Left hindlimb (tissue), 1 donor: ENCODE measurements around the gene KIAA1191.
"Not testable (repeated sequence)": the region's sequence is repeated elsewhere in the genome, so short reads cannot be mapped to it uniquely, and the experiment has no call there.

Source experiments
- DNase-seq: peaks from one replicate; pipeline ENCODE4 v3.0.0-alpha.2; 2018

The KIAA1191 gene

GRCh38 chr5:176361437-176362232, at the start of gene KIAA1191:
Gene KIAA1191, minus strand, starts transcription at chr5:176361764. Its CDS starts 2,256 bp downstream, at chr5:176359508.
- DNase-seq: peak; percentile 95

GRCh38 chr5:176410486-176411180, 49.1 kb upstream of the KIAA1191 start:
- DNase-seq: no peak

GRCh38 chr5:176409765-176410164, 48.2 kb upstream of the KIAA1191 start:
- DNase-seq: no peak

GRCh38 chr5:176408590-176408989, 47.0 kb upstream of the KIAA1191 start:
- DNase-seq: no peak

GRCh38 chr5:176408252-176408573, 46.6 kb upstream of the KIAA1191 start:
- DNase-seq: not testable (repeated sequence)

- DNase-seq: no peak
Observed at GRCh38 chr5:176407456-176408251, 46.1 kb upstream of the KIAA1191 start.

- no peak for DNase-seq
Observed at GRCh38 chr5:176406436-176407052, 45.0 kb upstream of the KIAA1191 start.

GRCh38 chr5:176405656-176406435, 44.3 kb upstream of the KIAA1191 start:
- no peak for DNase-seq

GRCh38 chr5:176401281-176402205, 40.0 kb upstream of the KIAA1191 start:
- DNase-seq: no peak

- no peak for DNase-seq
Observed at GRCh38 chr5:176400382-176401156, 39.0 kb upstream of the KIAA1191 start.

- no peak for DNase-seq
Observed at GRCh38 chr5:176397736-176398420, 36.3 kb upstream of the KIAA1191 start.

GRCh38 chr5:176396330-176396729, 34.8 kb upstream of the KIAA1191 start:
- no peak for DNase-seq

GRCh38 chr5:176394881-176395675, 33.5 kb upstream of the KIAA1191 start:
- DNase-seq: no peak

- DNase-seq: no peak
Observed at GRCh38 chr5:176394096-176394495, 32.5 kb upstream of the KIAA1191 start.

GRCh38 chr5:176392526-176392925, 31.0 kb upstream of the KIAA1191 start:
- no peak for DNase-seq

- no peak for DNase-seq
Observed at GRCh38 chr5:176391999-176392398, 30.4 kb upstream of the KIAA1191 start.

- DNase-seq: no peak
Observed at GRCh38 chr5:176391479-176391878, 29.9 kb upstream of the KIAA1191 start.
